HG02970 (cell line): ENCODE results near the gene CACHD1.

Source experiments
- ATAC-seq: cut with Tn5 transposase; IDR thresholded peaks from one replicate; pipeline ENCODE4 v1.9.1; 2021; ENCODE audit warnings: mild to moderate bottlenecking, moderate library complexity, moderate number of reproducible peaks; ENCODE audit not compliant: unreplicated experiment, low FRiP score

CACHD1 gene

GRCh38 chr1:64543831-64544230 is 73.9 kb downstream of the CACHD1 start:
- no peak for ATAC-seq

GRCh38 chr1:64545118-64545843 is 75.4 kb downstream of the CACHD1 start:
- ATAC-seq, result no peak

- no peak for ATAC-seq
Measured at GRCh38 chr1:64546013-64546412, 76.1 kb downstream of the CACHD1 start.

GRCh38 chr1:64549464-64550239 is 79.7 kb downstream of the CACHD1 start:
- no peak for ATAC-seq

GRCh38 chr1:64550510-64550909 is 80.6 kb downstream of the CACHD1 start:
- no peak for ATAC-seq

- no peak for ATAC-seq
Measured at GRCh38 chr1:64550946-64551605, 81.1 kb downstream of the CACHD1 start.

- no peak for ATAC-seq
Measured at GRCh38 chr1:64553285-64553684, 83.4 kb downstream of the CACHD1 start.

GRCh38 chr1:64555947-64556346 is 86.0 kb downstream of the CACHD1 start:
- no peak for ATAC-seq

GRCh38 chr1:64561993-64562392 is 92.1 kb downstream of the CACHD1 start:
- no peak for ATAC-seq

- ATAC-seq, result no peak
Measured at GRCh38 chr1:64563958-64564565, 94.1 kb downstream of the CACHD1 start.

- ATAC-seq, result no peak
Measured at GRCh38 chr1:64564891-64565290, 95.0 kb downstream of the CACHD1 start.

- no peak for ATAC-seq
Measured at GRCh38 chr1:64567426-64568170, 97.7 kb downstream of the CACHD1 start.

- no peak for ATAC-seq
Measured at GRCh38 chr1:64568171-64568450, 98.2 kb downstream of the CACHD1 start.

GRCh38 chr1:64569411-64569810 is 99.5 kb downstream of the CACHD1 start:
- no peak for ATAC-seq

- ATAC-seq, result no peak
Measured at GRCh38 chr1:64570267-64570855, 100.4 kb downstream of the CACHD1 start.

GRCh38 chr1:64572222-64572900 is 102.4 kb downstream of the CACHD1 start:
- no peak for ATAC-seq

- no peak for ATAC-seq
Measured at GRCh38 chr1:64574301-64574700, 104.4 kb downstream of the CACHD1 start.

GRCh38 chr1:64575881-64576676 is 106.2 kb downstream of the CACHD1 start:
- ATAC-seq, result no peak
